SU-DHL-6 (cell line): Measurements from ENCODE around the gene XIRP1.

Experiments used
- EZH2phosphoT487 ChIP-seq: fragments of 200-600 bp; sonication (generic), shearing (Covaris generic); conservative IDR thresholded peaks from 2 replicates; pipeline ENCODE4 v1.6.1; 2018; ENCODE audit warnings: mild to moderate bottlenecking, antibody characterized with exemption, low read length, moderate library complexity, mixed read lengths
- TF ChIP-seq, protein P1 (sequence below): fragments of 200-600 bp; sonication (generic); IDR thresholded peaks from one replicate; pipeline ENCODE4 v1.5.1; 2017; ENCODE audit warnings: antibody characterized with exemption, mild to moderate bottlenecking, low read length, moderate library complexity; ENCODE audit not compliant: insufficient read depth, poor library complexity, severe bottlenecking

DNA sequence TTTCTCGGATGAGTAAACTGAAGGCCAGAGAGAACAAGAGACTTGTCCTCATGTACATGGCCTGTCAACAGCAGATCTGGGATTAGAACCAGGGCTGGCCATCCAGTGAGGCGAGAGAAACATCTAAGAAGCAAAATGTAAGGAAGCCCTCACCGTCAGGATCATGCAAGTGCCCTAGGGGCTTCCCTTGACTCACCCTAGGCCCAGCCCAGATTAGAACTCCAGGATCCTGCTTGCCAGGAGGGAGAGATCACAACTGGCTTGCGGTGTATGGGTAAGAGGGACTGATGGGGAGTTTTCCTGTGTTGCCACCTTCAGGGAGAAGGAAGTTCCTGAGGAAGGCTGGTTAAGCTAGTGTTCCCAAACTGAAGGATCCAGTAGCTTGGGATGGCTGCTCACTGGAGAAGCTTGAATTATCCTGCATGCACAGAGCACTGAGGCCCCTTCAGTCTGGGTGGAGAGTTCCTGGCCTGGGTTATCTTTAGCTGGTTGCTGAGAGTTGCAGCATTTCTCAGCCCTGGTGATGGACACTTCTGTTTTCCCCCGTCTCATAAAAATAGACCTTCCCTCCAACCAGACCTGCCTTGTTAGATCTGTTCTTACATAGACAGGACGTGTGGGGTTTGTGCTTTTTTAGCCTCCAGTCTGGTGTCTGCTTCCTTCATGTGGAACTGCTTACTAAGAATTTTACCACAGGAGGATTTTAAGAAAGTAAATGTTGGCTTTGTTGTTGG lies 28.2 kb upstream of the XIRP1 start:
- TF ChIP-seq, protein P1, sequence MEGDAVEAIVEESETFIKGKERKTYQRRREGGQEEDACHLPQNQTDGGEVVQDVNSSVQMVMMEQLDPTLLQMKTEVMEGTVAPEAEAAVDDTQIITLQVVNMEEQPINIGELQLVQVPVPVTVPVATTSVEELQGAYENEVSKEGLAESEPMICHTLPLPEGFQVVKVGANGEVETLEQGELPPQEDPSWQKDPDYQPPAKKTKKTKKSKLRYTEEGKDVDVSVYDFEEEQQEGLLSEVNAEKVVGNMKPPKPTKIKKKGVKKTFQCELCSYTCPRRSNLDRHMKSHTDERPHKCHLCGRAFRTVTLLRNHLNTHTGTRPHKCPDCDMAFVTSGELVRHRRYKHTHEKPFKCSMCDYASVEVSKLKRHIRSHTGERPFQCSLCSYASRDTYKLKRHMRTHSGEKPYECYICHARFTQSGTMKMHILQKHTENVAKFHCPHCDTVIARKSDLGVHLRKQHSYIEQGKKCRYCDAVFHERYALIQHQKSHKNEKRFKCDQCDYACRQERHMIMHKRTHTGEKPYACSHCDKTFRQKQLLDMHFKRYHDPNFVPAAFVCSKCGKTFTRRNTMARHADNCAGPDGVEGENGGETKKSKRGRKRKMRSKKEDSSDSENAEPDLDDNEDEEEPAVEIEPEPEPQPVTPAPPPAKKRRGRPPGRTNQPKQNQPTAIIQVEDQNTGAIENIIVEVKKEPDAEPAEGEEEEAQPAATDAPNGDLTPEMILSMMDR: no peak
- no peak for TF ChIP-seq EZH2phosphoT487
